ENCODE results near the gene GCLC.

DNA sequence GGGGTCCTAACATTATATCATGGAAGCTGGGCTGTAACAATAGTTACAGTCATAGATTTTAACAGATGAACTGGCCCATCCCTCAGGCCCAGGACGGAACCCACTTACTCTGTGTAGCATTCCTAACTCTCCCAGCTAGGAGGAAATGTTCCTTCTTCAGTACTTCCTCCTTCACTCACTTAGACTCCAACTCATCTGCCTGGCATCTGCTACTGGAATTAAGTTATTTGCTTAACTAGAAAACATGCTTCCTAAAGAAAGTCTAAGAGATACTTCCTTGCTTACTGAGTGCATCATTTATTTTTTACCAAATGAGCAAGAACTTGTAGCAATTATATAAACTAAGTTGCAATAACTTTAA lies 20.5 kb downstream of the GCLC start:
- TF ChIP-seq, protein P1, sequence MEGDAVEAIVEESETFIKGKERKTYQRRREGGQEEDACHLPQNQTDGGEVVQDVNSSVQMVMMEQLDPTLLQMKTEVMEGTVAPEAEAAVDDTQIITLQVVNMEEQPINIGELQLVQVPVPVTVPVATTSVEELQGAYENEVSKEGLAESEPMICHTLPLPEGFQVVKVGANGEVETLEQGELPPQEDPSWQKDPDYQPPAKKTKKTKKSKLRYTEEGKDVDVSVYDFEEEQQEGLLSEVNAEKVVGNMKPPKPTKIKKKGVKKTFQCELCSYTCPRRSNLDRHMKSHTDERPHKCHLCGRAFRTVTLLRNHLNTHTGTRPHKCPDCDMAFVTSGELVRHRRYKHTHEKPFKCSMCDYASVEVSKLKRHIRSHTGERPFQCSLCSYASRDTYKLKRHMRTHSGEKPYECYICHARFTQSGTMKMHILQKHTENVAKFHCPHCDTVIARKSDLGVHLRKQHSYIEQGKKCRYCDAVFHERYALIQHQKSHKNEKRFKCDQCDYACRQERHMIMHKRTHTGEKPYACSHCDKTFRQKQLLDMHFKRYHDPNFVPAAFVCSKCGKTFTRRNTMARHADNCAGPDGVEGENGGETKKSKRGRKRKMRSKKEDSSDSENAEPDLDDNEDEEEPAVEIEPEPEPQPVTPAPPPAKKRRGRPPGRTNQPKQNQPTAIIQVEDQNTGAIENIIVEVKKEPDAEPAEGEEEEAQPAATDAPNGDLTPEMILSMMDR (IDR thresholded peaks at IDR 0.05 in 8 of 11, conservative IDR thresholded peaks at IDR 0.05 in 3 of 11): no peak
- TF ChIP-seq POLR2A (IDR thresholded peaks at IDR 0.05): no peak
- TF ChIP-seq POLR2AphosphoS5 (IDR thresholded peaks at IDR 0.05): no peak

Measured in spleen (tissue), 7 donors.